Measurements from ENCODE around the gene CD14. TPM values are rescaled to one million over a fixed set of nuclear protein-coding genes. Genes with fewer than 3 reads are reported as not detected.

CD14 gene
- total RNA-seq, 1 donor from 2014 or later, result 0.17 TPM

DNA sequence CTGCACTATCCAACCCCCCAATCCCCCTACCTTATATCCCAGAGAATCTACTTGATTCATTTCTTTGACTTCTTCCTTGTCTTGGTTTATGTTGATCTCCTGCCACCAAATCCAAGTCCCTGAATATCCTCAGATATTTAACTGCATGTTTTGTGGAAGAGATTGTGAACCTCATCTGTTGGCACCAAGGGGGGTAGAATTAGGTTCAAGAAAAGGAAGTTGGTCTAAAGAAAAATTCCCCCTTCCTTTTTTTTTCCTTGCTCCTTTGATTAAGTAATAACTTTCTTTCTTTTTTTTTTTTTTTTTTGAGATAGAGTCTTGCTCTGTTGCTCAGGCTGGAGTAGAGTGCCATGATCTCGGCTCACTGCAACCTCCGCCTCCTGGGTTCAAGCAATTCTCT lies 526 bp upstream of the CD14 start:
- Mint-ChIP-seq H3K9me3 (no peaks in the 10 kb centered on the region), H3K36me3 (no peaks in the 10 kb centered on the region), H3K4me3 (no peak overlapping the region), H3K27ac (no peak overlapping the region), H3K4me1 (ENCODE audit: unreplicated experiment) (peaks cover 4% of the 10 kb centered on the region), H3K27me3 (no peaks in the 10 kb centered on the region)
- TF ChIP-seq CTCF (conservative IDR thresholded peaks at IDR 0.05), result no peak
- no peak for DNase-seq (ENCODE audit: extremely low spot score, unreplicated experiment)

GRCh38 chr5:140632366-140633020 lies 482 bp downstream of the CD14 start:
- Mint-ChIP-seq H3K4me3 (no peak overlapping the region), H3K4me1 (ENCODE audit: unreplicated experiment) (no peaks in the 10 kb centered on the region), H3K9me3 (no peaks in the 10 kb centered on the region), H3K36me3 (no peaks in the 10 kb centered on the region), H3K27ac (no peak overlapping the region), H3K27me3 (no peaks in the 10 kb centered on the region)
- TF ChIP-seq CTCF (conservative IDR thresholded peaks at IDR 0.05), result no peak
- no peak for DNase-seq (ENCODE audit: extremely low spot score, unreplicated experiment)

GRCh38 chr5:140631831-140632365 lies 1.1 kb downstream of the CD14 start:
- H3K4me1 Mint-ChIP-seq (ENCODE audit: unreplicated experiment), result no peaks in the 10 kb centered on the region
- no peak for TF ChIP-seq CTCF (conservative IDR thresholded peaks at IDR 0.05)
- no peak overlapping the region for H3K4me3 Mint-ChIP-seq
- no peaks in the 10 kb centered on the region for H3K36me3 Mint-ChIP-seq
- no peak overlapping the region for H3K27ac Mint-ChIP-seq
- no peaks in the 10 kb centered on the region for H3K9me3 Mint-ChIP-seq
- DNase-seq (ENCODE audit: extremely low spot score, unreplicated experiment), result no peak
- H3K27me3 Mint-ChIP-seq, result no peaks in the 10 kb centered on the region

DNA sequence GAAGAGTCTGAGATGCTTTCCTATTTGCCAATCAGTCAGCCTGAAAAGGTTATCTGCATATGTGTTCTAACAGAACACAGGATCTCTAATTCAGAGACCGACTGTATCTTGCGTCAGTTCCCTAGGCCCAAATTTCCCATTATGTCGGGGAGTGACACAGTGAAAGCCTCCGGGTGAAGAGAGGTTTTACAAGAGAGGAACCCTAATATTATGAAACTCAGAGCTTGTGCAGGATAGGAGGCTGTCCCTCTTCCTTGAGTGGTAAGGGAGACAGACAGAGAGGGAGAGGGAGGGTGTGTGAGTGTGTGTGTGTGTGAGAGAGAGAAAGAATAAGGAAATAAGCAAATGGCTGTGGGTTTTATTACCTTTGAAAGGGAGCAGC lies 1.9 kb downstream of the CD14 start:
- DNase-seq (ENCODE audit: extremely low spot score, unreplicated experiment), result no peak
- Mint-ChIP-seq H3K4me1 (ENCODE audit: unreplicated experiment) (no peaks in the 10 kb centered on the region), H3K4me3 (no peak overlapping the region), H3K36me3 (no peaks in the 10 kb centered on the region), H3K27ac (no peak overlapping the region), H3K27me3 (no peaks in the 10 kb centered on the region), H3K9me3 (no peaks in the 10 kb centered on the region)
- TF ChIP-seq CTCF (conservative IDR thresholded peaks at IDR 0.05), result no peak

DNA sequence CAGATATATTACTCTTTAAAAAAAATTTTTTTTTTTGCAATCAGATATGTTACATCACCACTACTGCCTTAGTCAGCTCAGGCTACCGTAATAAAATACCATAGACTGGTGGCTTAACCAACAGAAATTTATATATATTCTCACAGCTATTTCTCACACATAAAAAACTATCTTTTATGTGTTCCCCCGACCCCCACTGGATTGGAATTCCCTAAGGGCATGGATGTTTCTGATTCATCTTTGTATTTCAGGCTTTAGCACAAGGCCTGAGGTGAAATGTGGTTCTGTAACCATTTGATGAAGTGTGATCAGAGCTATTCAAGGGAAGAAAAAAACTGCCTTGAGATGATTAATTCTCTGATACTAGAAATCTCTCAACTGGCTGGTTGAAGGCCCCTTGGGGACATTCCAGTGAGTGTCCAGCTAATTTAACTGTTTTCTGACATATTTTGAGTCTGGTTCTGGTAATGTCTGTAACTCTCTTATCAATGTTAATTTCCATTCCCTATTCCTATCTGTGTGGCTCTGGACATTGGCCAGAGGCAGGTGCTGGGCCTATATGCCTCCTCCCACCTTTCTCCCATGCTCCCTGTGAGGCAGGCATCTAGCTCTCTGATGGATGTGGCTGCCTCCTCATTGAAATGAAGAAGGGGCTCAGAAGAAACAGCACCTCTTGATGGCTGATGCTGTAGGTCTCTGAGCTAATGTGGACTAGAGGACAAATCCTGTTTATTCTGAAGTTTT lies 2.5 kb downstream of the CD14 start:
- no peaks in the 10 kb centered on the region for H3K9me3 Mint-ChIP-seq
- peaks cover 1% of the 10 kb centered on the region for H3K27me3 Mint-ChIP-seq
- H3K27ac Mint-ChIP-seq, result no peak overlapping the region
- H3K4me3 Mint-ChIP-seq, result no peak overlapping the region
- no peaks in the 10 kb centered on the region for H3K4me1 Mint-ChIP-seq (ENCODE audit: unreplicated experiment)
- TF ChIP-seq CTCF (conservative IDR thresholded peaks at IDR 0.05), result no peak
- no peaks in the 10 kb centered on the region for H3K36me3 Mint-ChIP-seq
- DNase-seq (ENCODE audit: extremely low spot score, unreplicated experiment), result no peak
